GM23338 (cell line): Measurements from ENCODE around the gene LAMB1. TPM values are rescaled to one million over a fixed set of nuclear protein-coding genes. Genes with fewer than 3 reads are reported as not detected.

Source experiments
- ATAC-seq: fragments of 200-7000 bp; cut with Tn5 transposase; 3 replicates; pipeline ENCODE4 v1.9.1; 2020
- DNase-seq: peaks from one replicate; pipeline ENCODE4 v3.0.0-alpha.2; 2015; ENCODE audit warnings: low spot score
- H2AFZ ChIP-seq: fragments of 200-600 bp; sonication (generic); 2 replicates; pipeline ENCODE4 v1.8.0; 2016; ENCODE audit warnings: antibody characterized with exemption, mild to moderate bottlenecking, moderate library complexity
- H3F3A ChIP-seq: fragments of 200-600 bp; sonication (generic); replicated peaks from 2 replicates; pipeline ENCODE4 v1.8.0; 2017; ENCODE audit warnings: antibody characterized with exemption, mixed run types, low read depth
- H3K27ac ChIP-seq: fragments of 200-600 bp; sonication (generic); 2 replicates; pipeline ENCODE4 v1.6.1; 2016; ENCODE audit warnings: low read depth
- H3K27me3 ChIP-seq: fragments of 200-600 bp; sonication (generic); 2 replicates; pipeline ENCODE4 v1.8.0; 2016; ENCODE audit warnings: mild to moderate bottlenecking, mixed run types, moderate library complexity; ENCODE audit not compliant: insufficient read depth
- H3K36me3 ChIP-seq: fragments of 200-600 bp; sonication (generic); 2 replicates; pipeline ENCODE4 v1.8.0; 2016; ENCODE audit warnings: mild to moderate bottlenecking; ENCODE audit not compliant: insufficient read depth
- H3K4me1 ChIP-seq: fragments of 200-600 bp; sonication (generic); 2 replicates; pipeline ENCODE4 v1.8.0; 2016; ENCODE audit warnings: mild to moderate bottlenecking, moderate library complexity; ENCODE audit not compliant: insufficient read depth
- H3K4me2 ChIP-seq: fragments of 200-600 bp; sonication (generic); 2 replicates; pipeline ENCODE4 v1.7.1; 2017; ENCODE audit warnings: mixed run types
- H3K4me3 ChIP-seq: fragments of 200-600 bp; sonication (generic); 2 replicates; pipeline ENCODE4 v1.6.1; 2016; ENCODE audit warnings: mixed run types
- H3K79me2 ChIP-seq: fragments of 200-600 bp; sonication (generic); replicated peaks from 2 replicates; pipeline ENCODE4 v1.8.0; 2017; ENCODE audit warnings: mild to moderate bottlenecking; ENCODE audit not compliant: insufficient read depth
- H3K9me2 ChIP-seq: fragments of 200-600 bp; sonication (generic); 2 replicates; pipeline ENCODE4 v1.8.0; 2017; ENCODE audit not compliant: insufficient read depth
- H4K20me1 ChIP-seq: fragments of 200-600 bp; sonication (generic); replicated peaks from 2 replicates; pipeline ENCODE4 v1.8.0; 2017; ENCODE audit warnings: mild to moderate bottlenecking; ENCODE audit not compliant: insufficient read depth
- H3K27ac Mint-ChIP-seq: 2 replicates; pipeline ENCODE4 v1.8.0; 2020; ENCODE audit warnings: inconsistent platforms, mild to moderate bottlenecking, moderate library complexity, mixed read lengths
- H3K27me3 Mint-ChIP-seq: 3 replicates; pipeline ENCODE4 v1.8.0; 2022; ENCODE audit warnings: low read depth, mild to moderate bottlenecking, moderate library complexity, mixed read lengths, inconsistent platforms; ENCODE audit not compliant: insufficient read depth, poor library complexity
- H3K36me3 Mint-ChIP-seq: 3 replicates; pipeline ENCODE4 v1.8.0; 2021; ENCODE audit warnings: low read depth, mild to moderate bottlenecking, inconsistent platforms, moderate library complexity, mixed read lengths
- H3K4me1 Mint-ChIP-seq: 3 replicates; pipeline ENCODE4 v1.8.0; 2020; ENCODE audit warnings: mild to moderate bottlenecking, inconsistent platforms, mixed read lengths
- H3K4me3 Mint-ChIP-seq: 3 replicates; pipeline ENCODE4 v1.8.0; 2021; ENCODE audit warnings: moderate library complexity, mild to moderate bottlenecking, inconsistent platforms, mixed read lengths
- H3K9me3 Mint-ChIP-seq: 3 replicates; pipeline ENCODE4 v1.8.0; 2020; ENCODE audit warnings: moderate library complexity, mild to moderate bottlenecking, inconsistent platforms, mixed read lengths
- CREB1 ChIP-seq: fragments of 250-450 bp; sonication (Bioruptor Pico); IDR thresholded peaks from 2 replicates; pipeline ENCODE4 v1.5.0; 2020; ENCODE audit warnings: low read depth, mild to moderate bottlenecking, moderate library complexity
- EZH2 ChIP-seq: fragments of 200-600 bp; sonication (generic); IDR thresholded peaks from one replicate; pipeline ENCODE4 v1.8.0; 2017; ENCODE audit warnings: antibody characterized with exemption, mild to moderate bottlenecking, low read depth; ENCODE audit not compliant: unreplicated experiment
- EZH2phosphoT487 ChIP-seq: fragments of 200-600 bp; sonication (generic); IDR thresholded peaks from one replicate; pipeline ENCODE4 v1.8.1; 2018; ENCODE audit warnings: antibody characterized with exemption; ENCODE audit not compliant: unreplicated experiment
- JUNB ChIP-seq: IDR thresholded peaks from one replicate; pipeline ENCODE4 v1.6.1; 2016; ENCODE audit warnings: antibody characterized with exemption; ENCODE audit not compliant: unreplicated experiment
- NANOG ChIP-seq: IDR thresholded peaks from 2 replicates; pipeline ENCODE4 v1.6.1; 2016; ENCODE audit warnings: antibody characterized with exemption, borderline replicate concordance
- POLR2AphosphoS5 ChIP-seq: IDR thresholded peaks from 2 replicates; pipeline ENCODE4 v1.6.1; 2016; ENCODE audit warnings: antibody characterized with exemption, low read depth
- REST ChIP-seq: IDR thresholded peaks from one replicate; pipeline ENCODE4 v1.6.1; 2018; ENCODE audit warnings: antibody characterized with exemption; ENCODE audit not compliant: unreplicated experiment
- ZNF114 ChIP-seq: fragments of 250-450 bp; sonication (Bioruptor Pico); IDR thresholded peaks from 2 replicates; pipeline ENCODE4 v1.5.0; 2020; ENCODE audit warnings: mild to moderate bottlenecking, moderate library complexity
- ZNF331 ChIP-seq: fragments of 250-450 bp; sonication (Bioruptor Pico); IDR thresholded peaks from 2 replicates; pipeline ENCODE4 v1.5.0; 2020; ENCODE audit warnings: low read depth, mild to moderate bottlenecking, moderate library complexity
- polyA plus RNA-seq: library from polyadenylated mRNA; unstranded; fragments of >200 nt; fragmentation: Nextera tagmentation; extraction: Ambion mirVana; gene quantifications from 2 replicates; pipeline ENCODE4 v1.2.1, GENCODE V29; 2016
- total RNA-seq: library from RNA; depleted of rRNA; stranded (reverse); fragments of >200 nt; shearing (Covaris generic); gene quantifications from 2 replicates; pipeline ENCODE4 v1.2.3, GENCODE V29; 2014
- TF ChIP-seq, protein P1 (sequence below), 2 experiments: fragments of 200-600 bp in 1 of 2; sonication (generic) in 1 of 2; conservative IDR thresholded peaks; 2 replicates each; pipeline versions ENCODE4 v1.5.1 to v1.6.1; 2016 to 2017; ENCODE audit warnings: antibody characterized with exemption in 2 of 2, low read depth in 2 of 2, mild to moderate bottlenecking in 2 of 2, moderate library complexity in 1 of 2
- TF ChIP-seq, protein P2 (sequence below): fragments of 250-450 bp; sonication (Bioruptor Pico); IDR thresholded peaks from 2 replicates; pipeline ENCODE4 v1.5.0; 2020; ENCODE audit warnings: mild to moderate bottlenecking, moderate library complexity

LAMB1 gene
- total and polyA plus RNA-seq, 2 experiments from 2014 or later, result 53.5 to 57.8 TPM

- no peaks in the 10 kb centered on the region for H3K36me3 Mint-ChIP-seq
- Histone ChIP-seq H4K20me1 (no peaks in the 10 kb centered on the region), H3K27ac (no peak overlapping the region), H2AFZ (no peak overlapping the region), H3K27me3 (no peaks in the 10 kb centered on the region), H3K4me1 (no peaks in the 10 kb centered on the region), H3F3A (no peaks in the 10 kb centered on the region), H3K9me2 (no peaks in the 10 kb centered on the region), H3K79me2 (no peaks in the 10 kb centered on the region), H3K4me2 (no peak overlapping the region), H3K36me3 (no peaks in the 10 kb centered on the region), H3K4me3 (no peak overlapping the region)
- H3K27ac Mint-ChIP-seq, result no peak overlapping the region
- no peak overlapping the region for H3K4me3 Mint-ChIP-seq
- no peaks in the 10 kb centered on the region for H3K4me1 Mint-ChIP-seq
- H3K27me3 Mint-ChIP-seq, result peaks cover 2% of the 10 kb centered on the region
- TF ChIP-seq ZNF114 (CRISPR knock-in tag), result no peak
- DNase-seq (no peak), ATAC-seq (no peak)
- no peaks in the 10 kb centered on the region for H3K9me3 Mint-ChIP-seq
Observed at GRCh38 chr7:108018668-108019067, 15.7 kb upstream of the LAMB1 start.

GRCh38 chr7:108017776-108018151, 14.8 kb upstream of the LAMB1 start:
- Histone ChIP-seq H3K4me3 (no peak overlapping the region), H3F3A (no peaks in the 10 kb centered on the region), H2AFZ (no peak overlapping the region), H3K9me2 (no peaks in the 10 kb centered on the region), H3K36me3 (no peaks in the 10 kb centered on the region), H3K4me2 (no peak overlapping the region), H3K79me2 (no peaks in the 10 kb centered on the region), H3K27me3 (no peaks in the 10 kb centered on the region), H3K4me1 (no peaks in the 10 kb centered on the region), H4K20me1 (no peaks in the 10 kb centered on the region), H3K27ac (no peak overlapping the region)
- Mint-ChIP-seq H3K4me3 (no peak overlapping the region), H3K4me1 (no peaks in the 10 kb centered on the region; the same call in 2 of the 3 replicates), H3K36me3 (no peaks in the 10 kb centered on the region), H3K27ac (no peak overlapping the region), H3K9me3 (no peaks in the 10 kb centered on the region), H3K27me3 (peaks cover 2% of the 10 kb centered on the region)
- DNase-seq, result no peak
- no peak for ATAC-seq
- TF ChIP-seq NANOG (no peak), EZH2 (no peak), ZNF331 (CRISPR knock-in tag) (no peak), POLR2AphosphoS5 (no peak), JUNB (no peak), REST (no peak), ZNF114 (CRISPR knock-in tag) (no peak), EZH2phosphoT487 (no peak), CREB1 (no peak)
- TF ChIP-seq, protein P1, sequence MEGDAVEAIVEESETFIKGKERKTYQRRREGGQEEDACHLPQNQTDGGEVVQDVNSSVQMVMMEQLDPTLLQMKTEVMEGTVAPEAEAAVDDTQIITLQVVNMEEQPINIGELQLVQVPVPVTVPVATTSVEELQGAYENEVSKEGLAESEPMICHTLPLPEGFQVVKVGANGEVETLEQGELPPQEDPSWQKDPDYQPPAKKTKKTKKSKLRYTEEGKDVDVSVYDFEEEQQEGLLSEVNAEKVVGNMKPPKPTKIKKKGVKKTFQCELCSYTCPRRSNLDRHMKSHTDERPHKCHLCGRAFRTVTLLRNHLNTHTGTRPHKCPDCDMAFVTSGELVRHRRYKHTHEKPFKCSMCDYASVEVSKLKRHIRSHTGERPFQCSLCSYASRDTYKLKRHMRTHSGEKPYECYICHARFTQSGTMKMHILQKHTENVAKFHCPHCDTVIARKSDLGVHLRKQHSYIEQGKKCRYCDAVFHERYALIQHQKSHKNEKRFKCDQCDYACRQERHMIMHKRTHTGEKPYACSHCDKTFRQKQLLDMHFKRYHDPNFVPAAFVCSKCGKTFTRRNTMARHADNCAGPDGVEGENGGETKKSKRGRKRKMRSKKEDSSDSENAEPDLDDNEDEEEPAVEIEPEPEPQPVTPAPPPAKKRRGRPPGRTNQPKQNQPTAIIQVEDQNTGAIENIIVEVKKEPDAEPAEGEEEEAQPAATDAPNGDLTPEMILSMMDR (conservative IDR thresholded peaks at IDR 0.05; ENCODE audit: low read depth in 2 of 2), result no peak
- TF ChIP-seq, protein P2, sequence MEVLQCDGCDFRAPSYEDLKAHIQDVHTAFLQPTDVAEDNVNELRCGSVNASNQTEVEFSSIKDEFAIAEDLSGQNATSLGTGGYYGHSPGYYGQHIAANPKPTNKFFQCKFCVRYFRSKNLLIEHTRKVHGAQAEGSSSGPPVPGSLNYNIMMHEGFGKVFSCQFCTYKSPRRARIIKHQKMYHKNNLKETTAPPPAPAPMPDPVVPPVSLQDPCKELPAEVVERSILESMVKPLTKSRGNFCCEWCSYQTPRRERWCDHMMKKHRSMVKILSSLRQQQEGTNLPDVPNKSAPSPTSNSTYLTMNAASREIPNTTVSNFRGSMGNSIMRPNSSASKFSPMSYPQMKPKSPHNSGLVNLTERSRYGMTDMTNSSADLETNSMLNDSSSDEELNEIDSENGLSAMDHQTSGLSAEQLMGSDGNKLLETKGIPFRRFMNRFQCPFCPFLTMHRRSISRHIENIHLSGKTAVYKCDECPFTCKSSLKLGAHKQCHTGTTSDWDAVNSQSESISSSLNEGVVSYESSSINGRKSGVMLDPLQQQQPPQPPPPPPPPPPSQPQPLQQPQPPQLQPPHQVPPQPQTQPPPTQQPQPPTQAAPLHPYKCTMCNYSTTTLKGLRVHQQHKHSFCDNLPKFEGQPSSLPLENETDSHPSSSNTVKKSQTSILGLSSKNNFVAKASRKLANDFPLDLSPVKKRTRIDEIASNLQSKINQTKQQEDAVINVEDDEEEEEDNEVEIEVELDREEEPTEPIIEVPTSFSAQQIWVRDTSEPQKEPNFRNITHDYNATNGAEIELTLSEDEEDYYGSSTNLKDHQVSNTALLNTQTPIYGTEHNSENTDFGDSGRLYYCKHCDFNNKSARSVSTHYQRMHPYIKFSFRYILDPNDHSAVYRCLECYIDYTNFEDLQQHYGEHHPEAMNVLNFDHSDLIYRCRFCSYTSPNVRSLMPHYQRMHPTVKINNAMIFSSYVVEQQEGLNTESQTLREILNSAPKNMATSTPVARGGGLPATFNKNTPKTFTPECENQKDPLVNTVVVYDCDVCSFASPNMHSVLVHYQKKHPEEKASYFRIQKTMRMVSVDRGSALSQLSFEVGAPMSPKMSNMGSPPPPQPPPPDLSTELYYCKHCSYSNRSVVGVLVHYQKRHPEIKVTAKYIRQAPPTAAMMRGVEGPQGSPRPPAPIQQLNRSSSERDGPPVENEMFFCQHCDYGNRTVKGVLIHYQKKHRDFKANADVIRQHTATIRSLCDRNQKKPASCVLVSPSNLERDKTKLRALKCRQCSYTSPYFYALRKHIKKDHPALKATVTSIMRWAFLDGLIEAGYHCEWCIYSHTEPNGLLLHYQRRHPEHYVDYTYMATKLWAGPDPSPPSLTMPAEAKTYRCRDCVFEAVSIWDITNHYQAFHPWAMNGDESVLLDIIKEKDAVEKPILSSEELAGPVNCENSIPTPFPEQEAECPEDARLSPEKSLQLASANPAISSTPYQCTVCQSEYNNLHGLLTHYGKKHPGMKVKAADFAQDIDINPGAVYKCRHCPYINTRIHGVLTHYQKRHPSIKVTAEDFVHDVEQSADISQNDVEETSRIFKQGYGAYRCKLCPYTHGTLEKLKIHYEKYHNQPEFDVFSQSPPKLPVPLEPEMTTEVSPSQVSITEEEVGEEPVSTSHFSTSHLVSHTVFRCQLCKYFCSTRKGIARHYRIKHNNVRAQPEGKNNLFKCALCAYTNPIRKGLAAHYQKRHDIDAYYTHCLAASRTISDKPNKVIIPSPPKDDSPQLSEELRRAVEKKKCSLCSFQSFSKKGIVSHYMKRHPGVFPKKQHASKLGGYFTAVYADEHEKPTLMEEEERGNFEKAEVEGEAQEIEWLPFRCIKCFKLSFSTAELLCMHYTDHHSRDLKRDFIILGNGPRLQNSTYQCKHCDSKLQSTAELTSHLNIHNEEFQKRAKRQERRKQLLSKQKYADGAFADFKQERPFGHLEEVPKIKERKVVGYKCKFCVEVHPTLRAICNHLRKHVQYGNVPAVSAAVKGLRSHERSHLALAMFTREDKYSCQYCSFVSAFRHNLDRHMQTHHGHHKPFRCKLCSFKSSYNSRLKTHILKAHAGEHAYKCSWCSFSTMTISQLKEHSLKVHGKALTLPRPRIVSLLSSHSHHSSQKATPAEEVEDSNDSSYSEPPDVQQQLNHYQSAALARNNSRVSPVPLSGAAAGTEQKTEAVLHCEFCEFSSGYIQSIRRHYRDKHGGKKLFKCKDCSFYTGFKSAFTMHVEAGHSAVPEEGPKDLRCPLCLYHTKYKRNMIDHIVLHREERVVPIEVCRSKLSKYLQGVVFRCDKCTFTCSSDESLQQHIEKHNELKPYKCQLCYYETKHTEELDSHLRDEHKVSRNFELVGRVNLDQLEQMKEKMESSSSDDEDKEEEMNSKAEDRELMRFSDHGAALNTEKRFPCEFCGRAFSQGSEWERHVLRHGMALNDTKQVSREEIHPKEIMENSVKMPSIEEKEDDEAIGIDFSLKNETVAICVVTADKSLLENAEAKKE (CRISPR knock-in tag), result no peak
